Spinal cord (tissue), 10 donors: ENCODE data around the gene FBXW4. TPM values are rescaled to one million over a fixed set of nuclear protein-coding genes. Genes with fewer than 3 reads are reported as not detected.
A peak's percentile ranks its signal among the peaks of the same experiment; 100 is the strongest.

Source experiments
- DNase-seq, 6 donors: peaks; one replicate each; pipeline versions ENCODE4 v3.0.0 to v3.0.0-alpha.2; 2013 to 2015; ENCODE audit warnings: low spot score in 6 of 6, low read depth in 4 of 6
- H3K27ac ChIP-seq: one replicate; pipeline ENCODE4 v1.5.1; 2013; ENCODE audit warnings: low read depth, low read length, control low read depth
- H3K27me3 ChIP-seq: one replicate; pipeline ENCODE4 v1.6.1; 2013; ENCODE audit warnings: low read length; ENCODE audit not compliant: control insufficient read depth, insufficient read depth
- H3K36me3 ChIP-seq: one replicate; pipeline ENCODE4 v1.6.1; 2013; ENCODE audit warnings: low read length; ENCODE audit not compliant: control insufficient read depth, insufficient read depth
- H3K4me1 ChIP-seq: one replicate; pipeline ENCODE4 v1.6.1; 2013; ENCODE audit warnings: low read length; ENCODE audit not compliant: control insufficient read depth, insufficient read depth
- H3K4me3 ChIP-seq: one replicate; pipeline ENCODE4 v1.5.1; 2013; ENCODE audit warnings: low read depth, low read length, control low read depth
- H3K9me3 ChIP-seq: one replicate; pipeline ENCODE4 v1.6.1; 2013; ENCODE audit warnings: low read length; ENCODE audit not compliant: control insufficient read depth, insufficient read depth
- WGBS: methylation state at CpG from one replicate; pipeline ENCODE4 v1.1.5; 2013; ENCODE audit warnings: missing lambda C conversion rate; ENCODE audit not compliant: insufficient coverage; 5-methylcytosine and 5-hydroxymethylcytosine counted together
- polyA plus RNA-seq, 2 donors: library from polyadenylated mRNA; unstranded; fragments of 120-200 nt; gene quantifications; one replicate each; pipeline ENCODE4 v1.2.1, GENCODE V29; 2013; ENCODE audit not compliant: insufficient read length in 2 of 2
- total RNA-seq, 2 donors: library from RNA; depleted of rRNA in 1 of 2; stranded (reverse); fragments of 120-200 nt in 1 of 2; fragments of >200 nt in 1 of 2; gene quantifications; one replicate each; pipeline versions ENCODE4 v1.2.3 to v1.2.4, GENCODE V29; 2013 to 2014
- donor health status: healthy.

The FBXW4 gene
- total and polyA plus RNA-seq, 4 donors: 40.1 to 49.1 (median 45.5) TPM

GRCh38 chr10:101708073-101708472 lies 13.1 kb upstream of the FBXW4 start:
- WGBS: no CpG with 5 or more reads among the region's 1 CpG
- Histone ChIP-seq H3K36me3 (no peaks in the 10 kb centered on the region), H3K4me1 (peaks cover 3% of the 10 kb centered on the region), H3K27me3 (peaks cover 5% of the 10 kb centered on the region), H3K9me3 (no peaks in the 10 kb centered on the region), H3K27ac (no peak overlapping the region), H3K4me3 (no peak overlapping the region)
- DNase-seq: no peak

GRCh38 chr10:101704331-101704730 lies 9.4 kb upstream of the FBXW4 start:
- WGBS: 91% methylated on average over 1 of the region's 2 CpGs
- Histone ChIP-seq H3K27ac (no peak overlapping the region), H3K4me1 (no peaks in the 10 kb centered on the region), H3K4me3 (no peak overlapping the region), H3K36me3 (no peaks in the 10 kb centered on the region), H3K9me3 (no peaks in the 10 kb centered on the region), H3K27me3 (peaks cover 5% of the 10 kb centered on the region)
- no peak for DNase-seq

GRCh38 chr10:101696632-101697031 lies 1.7 kb upstream of the FBXW4 start:
- no CpG with 5 or more reads among the region's 3 CpGs for WGBS

GRCh38 chr10:101695404-101695890 lies 477 bp upstream of the FBXW4 start:
- WGBS: 69% methylated on average over 5 of the region's 10 CpGs
- Histone ChIP-seq H3K9me3 (no peaks in the 10 kb centered on the region), H3K4me3 (peak overlapping the region; percentile 79), H3K36me3 (no peaks in the 10 kb centered on the region), H3K4me1 (peaks cover 12% of the 10 kb centered on the region), H3K27me3 (no peaks in the 10 kb centered on the region), H3K27ac (peak overlapping the region; percentile 42)
- DNase-seq: peak in 3 of 6 donors; percentile 15 to 36 (median 19)

More at GRCh38 chr10:101696632-101697031, 1.7 kb upstream of the FBXW4 start:
- Histone ChIP-seq H3K27ac (no peak overlapping the region), H3K4me1 (peaks cover 12% of the 10 kb centered on the region), H3K4me3 (no peak overlapping the region), H3K9me3 (no peaks in the 10 kb centered on the region), H3K36me3 (no peaks in the 10 kb centered on the region), H3K27me3 (no peaks in the 10 kb centered on the region)
- DNase-seq: no peak

GRCh38 chr10:101693978-101694673 lies 844 bp downstream of the FBXW4 start:
- peak overlapping the region; percentile 79 for H3K4me3 ChIP-seq
- DNase-seq: peak; percentile 26 to 85 (median 50)
- WGBS: under 1% methylated on average over 63 of the region's 63 CpGs
- no peaks in the 10 kb centered on the region for H3K27me3 ChIP-seq
- no peaks in the 10 kb centered on the region for H3K9me3 ChIP-seq
- H3K4me1 ChIP-seq: peaks cover 12% of the 10 kb centered on the region
- H3K27ac ChIP-seq: peak overlapping the region; percentile 93
- no peaks in the 10 kb centered on the region for H3K36me3 ChIP-seq

GRCh38 chr10:101693651-101693977 lies 1.4 kb downstream of the FBXW4 start:
- Histone ChIP-seq H3K36me3 (no peaks in the 10 kb centered on the region), H3K27me3 (no peaks in the 10 kb centered on the region), H3K4me3 (peak overlapping the region; percentile 79), H3K4me1 (peaks cover 12% of the 10 kb centered on the region), H3K27ac (peak overlapping the region; percentile 93), H3K9me3 (no peaks in the 10 kb centered on the region)
- peak in 2 of 6 donors; percentile 31 to 66 for DNase-seq
- WGBS: 10% methylated on average over 2 of the region's 4 CpGs

GRCh38 chr10:101691081-101691480 lies 3.9 kb downstream of the FBXW4 start:
- Histone ChIP-seq H3K9me3 (no peaks in the 10 kb centered on the region), H3K27me3 (no peaks in the 10 kb centered on the region), H3K4me1 (peaks cover 12% of the 10 kb centered on the region), H3K4me3 (no peak overlapping the region), H3K36me3 (no peaks in the 10 kb centered on the region), H3K27ac (no peak overlapping the region)
- DNase-seq: no peak
- WGBS: 87% methylated on average over 5 of the region's 7 CpGs

GRCh38 chr10:101690461-101690860 lies 4.5 kb downstream of the FBXW4 start:
- H3K27ac ChIP-seq: no peak overlapping the region
- WGBS: 86% methylated on average over 6 of the region's 7 CpGs

GRCh38 chr10:101687071-101687658 lies 7.8 kb downstream of the FBXW4 start:
- no peak overlapping the region for H3K27ac ChIP-seq

More at GRCh38 chr10:101690461-101690860, 4.5 kb downstream of the FBXW4 start:
- H3K4me1 ChIP-seq: peaks cover 10% of the 10 kb centered on the region
- no peak overlapping the region for H3K4me3 ChIP-seq
- no peak for DNase-seq
- H3K27me3 ChIP-seq: no peaks in the 10 kb centered on the region
- no peaks in the 10 kb centered on the region for H3K9me3 ChIP-seq
- H3K36me3 ChIP-seq: no peaks in the 10 kb centered on the region

More at GRCh38 chr10:101687071-101687658, 7.8 kb downstream of the FBXW4 start:
- no peak for DNase-seq
- Histone ChIP-seq H3K4me3 (no peak overlapping the region), H3K36me3 (no peaks in the 10 kb centered on the region), H3K27me3 (no peaks in the 10 kb centered on the region), H3K4me1 (peaks cover 3% of the 10 kb centered on the region), H3K9me3 (no peaks in the 10 kb centered on the region)
- 84% methylated on average over 3 of the region's 3 CpGs for WGBS
